B cell (primary cell): ENCODE measurements around the gene DMXL1. TPM values are rescaled to one million over a fixed set of nuclear protein-coding genes. Genes with fewer than 3 reads are reported as not detected.
A peak's percentile ranks its signal among the peaks of the same experiment; 100 is the strongest.

Source experiments
- ATAC-seq: fragments of 200-7000 bp; cut with Tn5 transposase; one replicate; pipeline ENCODE4 v1.10.0; 2021; ENCODE audit warnings: low read depth, mild to moderate bottlenecking, moderate number of reproducible peaks, moderate library complexity
- CTCF ChIA-PET: fragments of 350-600 bp; sonication (Branson Sonifier 250); formaldehyde crosslinking; loops from one replicate; lab custom pipeline; 2021; ENCODE audit warnings: antibody characterized with exemption, inconsistent platforms; lab: Charles Lee
- POLR2A ChIA-PET: fragments of 350-600 bp; sonication (Branson Sonifier 250); formaldehyde crosslinking; loops from one replicate; lab custom pipeline; 2021; ENCODE audit warnings: antibody characterized with exemption; lab: Charles Lee
- DNase-seq: peaks from one replicate; pipeline ENCODE4 v3.0.0; 2013
- H2AFZ ChIP-seq: 2 replicates; pipeline ENCODE4 v1.6.1; 2012; ENCODE audit warnings: mild to moderate bottlenecking, low read depth, low read length; ENCODE audit not compliant: insufficient read depth, poor library complexity, severe bottlenecking
- H3K27ac ChIP-seq, 2 donors: 1 replicate in 1 of 2; 2 replicates in 1 of 2; pipeline ENCODE4 v1.5.1; 2012 to 2013; ENCODE audit warnings: low read length in 2 of 2, mild to moderate bottlenecking in 2 of 2, moderate library complexity in 1 of 2
- H3K27me3 ChIP-seq, 4 experiments: fragments of 200-600 bp in 1 of 4; sonication (generic) in 1 of 4; replicated peaks in 1 of 4; 1 replicate in 2 of 4; 2 replicates in 2 of 4; pipeline versions ENCODE4 v1.6.1 to v1.7.0; 2013 to 2016; ENCODE audit warnings: low read length in 3 of 4, mild to moderate bottlenecking in 2 of 4, mixed read lengths in 1 of 4, moderate library complexity in 1 of 4; ENCODE audit not compliant: insufficient read depth in 4 of 4, control insufficient read depth in 3 of 4; ENCODE audit errors: control extremely low read depth in 1 of 4
- H3K36me3 ChIP-seq, 2 experiments: replicated peaks in 1 of 2; 1 replicate in 1 of 2; 2 replicates in 1 of 2; pipeline versions ENCODE4 v1.6.1 to v1.7.1; 2013; ENCODE audit warnings: low read length in 1 of 2; ENCODE audit not compliant: insufficient read depth in 2 of 2, control insufficient read depth in 1 of 2; ENCODE audit errors: control extremely low read depth in 1 of 2, extremely low read depth in 1 of 2
- H3K4me1 ChIP-seq, 2 donors: fragments of 200-600 bp in 1 of 2; sonication (generic) in 1 of 2; 1 replicate in 1 of 2; 2 replicates in 1 of 2; pipeline versions ENCODE4 v1.5.1 to v1.6.1; 2013 to 2017; ENCODE audit warnings: low read length in 2 of 2; ENCODE audit not compliant: control insufficient read depth in 2 of 2, insufficient read depth in 2 of 2
- H3K4me2 ChIP-seq: replicated peaks from 2 replicates; pipeline ENCODE3; 2012; ENCODE audit warnings: mild to moderate bottlenecking, low read depth, low read length; ENCODE audit not compliant: poor library complexity, severe bottlenecking
- H3K4me3 ChIP-seq, 5 experiments: fragments of 200-600 bp in 1 of 5; sonication (generic) in 1 of 5; 1 replicate in 3 of 5; 2 replicates in 2 of 5; pipeline versions ENCODE4 v1.5.1 to v1.7.0; 2011 to 2016; ENCODE audit warnings: low read length in 4 of 5, mild to moderate bottlenecking in 4 of 5, low read depth in 2 of 5, control low read depth in 1 of 5, moderate library complexity in 1 of 5; ENCODE audit not compliant: insufficient read depth in 1 of 5; ENCODE audit errors: control extremely low read depth in 1 of 5, extremely low read depth in 1 of 5
- H3K79me2 ChIP-seq: fragments of 200-600 bp; sonication (generic); one replicate; pipeline ENCODE4 v1.6.0; 2016; ENCODE audit warnings: low read length; ENCODE audit not compliant: control insufficient read depth, insufficient read depth
- H3K9ac ChIP-seq: fragments of 200-600 bp; sonication (generic); 2 replicates; pipeline ENCODE4 v1.6.1; 2017; ENCODE audit warnings: mild to moderate bottlenecking, low read length, moderate library complexity
- H3K9me3 ChIP-seq, 3 donors: one replicate each; pipeline versions ENCODE4 v1.6.1 to v1.7.1; 2013; ENCODE audit warnings: low read length in 2 of 3; ENCODE audit not compliant: control insufficient read depth in 2 of 3, insufficient read depth in 1 of 3; ENCODE audit errors: control extremely low read depth in 1 of 3
- H4K20me1 ChIP-seq: 2 replicates; pipeline ENCODE4 v1.6.0; 2012; ENCODE audit warnings: mild to moderate bottlenecking, low read length; ENCODE audit not compliant: insufficient read depth, control insufficient read depth, poor library complexity, severe bottlenecking
- H3K27ac Mint-ChIP-seq: one replicate; pipeline ENCODE4 v1.8.0; 2021; ENCODE audit warnings: mixed read lengths
- H3K27me3 Mint-ChIP-seq: one replicate; pipeline ENCODE4 v1.8.0; 2021; ENCODE audit warnings: mixed read lengths
- H3K4me1 Mint-ChIP-seq: one replicate; pipeline ENCODE4 v1.8.0; 2021; ENCODE audit warnings: mixed read lengths
- H3K4me3 Mint-ChIP-seq: one replicate; pipeline ENCODE4 v1.8.0; 2021; ENCODE audit warnings: mixed read lengths
- H3K9me3 Mint-ChIP-seq: one replicate; pipeline ENCODE4 v1.8.0; 2022; ENCODE audit warnings: mixed read lengths; ENCODE audit not compliant: insufficient read depth
- CTCF ChIP-seq: fragments of 200-600 bp; IDR thresholded peaks from one replicate; pipeline ENCODE4 v1.8.0; 2022; ENCODE audit warnings: antibody characterized with exemption, mild to moderate bottlenecking
- EZH2 ChIP-seq: IDR thresholded peaks from 2 replicates; pipeline ENCODE4 v1.6.1; 2012; ENCODE audit warnings: borderline replicate concordance, low read depth, mild to moderate bottlenecking, moderate library complexity, low read length; ENCODE audit not compliant: insufficient read depth, poor library complexity, severe bottlenecking
- WGBS: methylation state at CpG from one replicate; pipeline ENCODE4 v1.1.5; 2013; ENCODE audit warnings: missing lambda C conversion rate; ENCODE audit not compliant: insufficient coverage; 5-methylcytosine and 5-hydroxymethylcytosine counted together
- intact Hi-C: fragments of 100-400 bp; cut with micrococcal nuclease; formaldehyde crosslinking; loops from one replicate; pipeline ENCODE4 v1.10.0; 2022
- polyA plus RNA-seq: library from polyadenylated mRNA; depleted of rRNA; stranded (reverse); fragments of >200 nt; gene quantifications from 2 replicates; pipeline ENCODE4 v1.2.3, GENCODE V29; 2012
- total RNA-seq, 2 donors: library from RNA; stranded (reverse); fragments of 120-200 nt in 1 of 2; gene quantifications; 1 replicate in 1 of 2; 2 replicates in 1 of 2; pipeline versions ENCODE4 v1.2.3 to v1.2.4, GENCODE V29; 2013 to 2022

DMXL1 gene
- total and polyA plus RNA-seq, 2 donors (not counting 1 experiment from before 2014, with no cell fraction given): 37.9 to 129 TPM

- TF ChIP-seq CTCF: no peak
- no peak for TF ChIP-seq EZH2
- ChIA-PET CTCF (interaction anchor here (0.5 to 1.2 kb wide), 2 partner anchors 287 to 332 kb away, joined by 3 to 4 read pairs; no protein-coding TSS in a partner anchor), POLR2A (no interaction called here)
- Mint-ChIP-seq H3K27me3 (no peaks in the 10 kb centered on the region), H3K4me3 (peak overlapping the region; percentile 50), H3K27ac (peak overlapping the region; percentile 70), H3K9me3 (no peaks in the 10 kb centered on the region), H3K4me1 (peaks cover 69% of the 10 kb centered on the region)
- no peak overlapping the region for H2AFZ ChIP-seq
- no peaks in the 10 kb centered on the region for H3K9me3 ChIP-seq
- H3K9ac ChIP-seq: no peak overlapping the region
- peaks cover 65 to 67% of the 10 kb centered on the region in 2 donors for H3K4me1 ChIP-seq
- no peak for DNase-seq
- H3K27ac ChIP-seq: peak overlapping the region in 1 of 2 donors; percentile 34
- peaks cover 96% of the 10 kb centered on the region for H3K79me2 ChIP-seq
- H4K20me1 ChIP-seq: peaks cover 17% of the 10 kb centered on the region
- H3K36me3 ChIP-seq: peaks cover 6 to 11% of the 10 kb centered on the region in 2 experiments
- 79% methylated on average over 2 of the region's 3 CpGs for WGBS
- no peak overlapping the region for H3K4me3 ChIP-seq
- ATAC-seq: peak; percentile 24
- peak overlapping the region; percentile 8 for H3K4me2 ChIP-seq
- intact Hi-C loops: no loop called here
- H3K27me3 ChIP-seq: no peaks in the 10 kb centered on the region
These were observed 8.5 kb downstream of the DMXL1 start for GRCh38 chr5:119079318-119079921.

DNA sequence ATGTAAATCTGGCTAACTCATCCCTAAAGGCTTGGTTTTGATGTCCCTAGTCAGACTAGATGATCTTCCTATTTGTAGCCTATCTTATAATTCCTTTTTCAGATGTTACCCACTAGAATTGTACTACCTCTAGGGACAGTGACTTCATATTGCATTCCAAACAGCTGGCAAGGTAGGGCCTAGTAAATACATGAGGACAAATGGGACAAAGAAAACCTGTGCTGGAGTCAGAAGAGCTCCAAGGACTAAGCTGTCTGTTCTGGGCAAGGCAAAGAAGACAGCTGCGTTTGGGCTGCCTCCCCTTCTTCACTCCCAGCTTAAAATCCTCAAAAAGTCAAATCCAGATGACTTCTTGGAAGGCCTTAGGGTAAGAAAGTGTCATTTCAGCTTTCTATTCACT lies 10.0 kb downstream of the DMXL1 start:
- Mint-ChIP-seq H3K4me3 (no peak overlapping the region), H3K4me1 (peaks cover 69% of the 10 kb centered on the region), H3K27me3 (no peaks in the 10 kb centered on the region), H3K27ac (peak overlapping the region; percentile 21), H3K9me3 (peaks cover 1% of the 10 kb centered on the region)
- TF ChIP-seq CTCF: no peak
- TF ChIP-seq EZH2: no peak
- peaks cover 17% of the 10 kb centered on the region for H4K20me1 ChIP-seq
- no peaks in the 10 kb centered on the region for H3K27me3 ChIP-seq
- no peak overlapping the region for H3K9ac ChIP-seq
- H3K79me2 ChIP-seq: peaks cover 96% of the 10 kb centered on the region
- WGBS: 100% methylated on average over 1 of the region's 1 CpG
- H3K4me1 ChIP-seq: peaks cover 52 to 61% of the 10 kb centered on the region in 2 donors
- no peak overlapping the region for H3K4me2 ChIP-seq
- H2AFZ ChIP-seq: no peak overlapping the region
- POLR2A ChIA-PET: no interaction called here
- no peaks in the 10 kb centered on the region for H3K9me3 ChIP-seq
- intact Hi-C loops: no loop called here
- no peak overlapping the region for H3K4me3 ChIP-seq
- no peak for DNase-seq
- H3K36me3 ChIP-seq: peaks cover 6 to 14% of the 10 kb centered on the region in 2 experiments
- ATAC-seq: no peak
- H3K27ac ChIP-seq: peak overlapping the region in 1 of 2 donors; percentile 26
- CTCF ChIA-PET: interaction anchor here (0.5 to 1.5 kb wide), 5 partner anchors 10 to 92 kb away, joined by 3 to 5 read pairs (median 5); partner anchors contain the start of genes DMXL1 and DTWD2
